Right lobe of liver (tissue), 4 donors: ENCODE data around the gene ZNF763.
"Not testable (repeated sequence)": the region's sequence is repeated elsewhere in the genome, so short reads cannot be mapped to it uniquely, and the experiment has no call there.

ENCODE experiments used
- POLR2A ChIP-seq: fragments of 450-650 bp; IDR thresholded peaks from one replicate; pipeline ENCODE4 v1.6.1; 2017; ENCODE audit warnings: antibody characterized with exemption, mild to moderate bottlenecking
- TF ChIP-seq, protein P1 (sequence below), 4 donors: fragments of 200-600 bp in 3 of 4; fragments of 450-650 bp in 1 of 4; IDR thresholded peaks; one replicate each; pipeline versions ENCODE4 v1.5.1 to v1.8.0; 2016 to 2022; ENCODE audit warnings: antibody characterized with exemption in 4 of 4, mild to moderate bottlenecking in 2 of 4
- donor health status: DM: no; HTN: no; CAD: no.
- donor health status: DM: no; HTN: no; CAD: no.
- donor health status: DM: no; HTN: yes; CAD: no.

DNA sequence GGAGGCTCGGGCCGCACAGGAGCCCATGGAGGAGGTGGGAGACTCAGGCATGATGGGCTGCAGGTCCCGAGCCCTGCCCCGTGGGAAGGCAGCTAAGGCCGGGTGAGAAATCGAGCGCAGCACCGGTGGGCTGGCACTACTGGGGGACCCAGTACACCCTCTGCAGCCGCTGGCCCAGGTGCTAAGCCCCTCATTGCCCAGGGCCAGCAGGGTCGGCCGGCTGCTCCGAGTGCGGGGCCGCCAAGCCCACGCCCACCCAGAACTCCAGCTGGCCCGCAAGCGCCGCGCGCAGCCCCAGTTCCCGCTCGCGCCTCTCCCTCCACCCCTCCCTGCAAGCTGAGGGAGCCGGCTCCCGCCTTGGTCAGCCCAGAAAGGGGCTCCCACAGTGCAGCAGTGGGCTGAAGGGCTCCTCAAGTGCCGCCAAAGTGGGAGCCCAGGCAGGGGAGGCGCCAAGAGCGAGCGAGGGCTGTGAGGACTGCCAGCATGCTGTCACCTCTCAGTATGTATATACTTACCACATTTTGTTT is 23.4 kb upstream of the ZNF763 start:
- TF ChIP-seq, protein P1, sequence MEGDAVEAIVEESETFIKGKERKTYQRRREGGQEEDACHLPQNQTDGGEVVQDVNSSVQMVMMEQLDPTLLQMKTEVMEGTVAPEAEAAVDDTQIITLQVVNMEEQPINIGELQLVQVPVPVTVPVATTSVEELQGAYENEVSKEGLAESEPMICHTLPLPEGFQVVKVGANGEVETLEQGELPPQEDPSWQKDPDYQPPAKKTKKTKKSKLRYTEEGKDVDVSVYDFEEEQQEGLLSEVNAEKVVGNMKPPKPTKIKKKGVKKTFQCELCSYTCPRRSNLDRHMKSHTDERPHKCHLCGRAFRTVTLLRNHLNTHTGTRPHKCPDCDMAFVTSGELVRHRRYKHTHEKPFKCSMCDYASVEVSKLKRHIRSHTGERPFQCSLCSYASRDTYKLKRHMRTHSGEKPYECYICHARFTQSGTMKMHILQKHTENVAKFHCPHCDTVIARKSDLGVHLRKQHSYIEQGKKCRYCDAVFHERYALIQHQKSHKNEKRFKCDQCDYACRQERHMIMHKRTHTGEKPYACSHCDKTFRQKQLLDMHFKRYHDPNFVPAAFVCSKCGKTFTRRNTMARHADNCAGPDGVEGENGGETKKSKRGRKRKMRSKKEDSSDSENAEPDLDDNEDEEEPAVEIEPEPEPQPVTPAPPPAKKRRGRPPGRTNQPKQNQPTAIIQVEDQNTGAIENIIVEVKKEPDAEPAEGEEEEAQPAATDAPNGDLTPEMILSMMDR (IDR thresholded peaks at IDR 0.05): not testable (repeated sequence)
- TF ChIP-seq POLR2A: not testable (repeated sequence)
